Spleen (tissue), 7 donors: Measurements from ENCODE around the gene MIA2.
"Not testable (repeated sequence)": the region's sequence is repeated elsewhere in the genome, so short reads cannot be mapped to it uniquely, and the experiment has no call there.

Source experiments
- POLR2A ChIP-seq, 3 donors: fragments of 450-650 bp; IDR thresholded peaks; one replicate each; pipeline ENCODE4 v1.5.1; 2017; ENCODE audit warnings: antibody characterized with exemption in 3 of 3, mild to moderate bottlenecking in 1 of 3
- POLR2AphosphoS5 ChIP-seq, 3 donors: sonication (generic); formaldehyde crosslinking; IDR thresholded peaks; one replicate each; pipeline ENCODE4 v1.5.1; 2017; ENCODE audit warnings: antibody characterized with exemption in 3 of 3
- TF ChIP-seq, protein P1 (sequence below), 11 experiments: fragments of 200-600 bp in 7 of 11; fragments of 450-650 bp in 4 of 11; sonication (generic) in 4 of 11; IDR thresholded peaks in 8 of 11; conservative IDR thresholded peaks in 3 of 11; 1 replicate in 7 of 11; 2 replicates in 4 of 11; pipeline versions ENCODE4 v1.4.0 to v1.8.0; 2016 to 2021; ENCODE audit warnings: antibody characterized with exemption in 11 of 11, inconsistent platforms in 4 of 11, mild to moderate bottlenecking in 1 of 11
- donor health status: DM: no; HTN: no; CAD: no; lungs with moderate emphysema.
- donor health status: DM: no; HTN: no; CAD: no.
- donor health status: DM: no; HTN: no; CAD: no.

DNA sequence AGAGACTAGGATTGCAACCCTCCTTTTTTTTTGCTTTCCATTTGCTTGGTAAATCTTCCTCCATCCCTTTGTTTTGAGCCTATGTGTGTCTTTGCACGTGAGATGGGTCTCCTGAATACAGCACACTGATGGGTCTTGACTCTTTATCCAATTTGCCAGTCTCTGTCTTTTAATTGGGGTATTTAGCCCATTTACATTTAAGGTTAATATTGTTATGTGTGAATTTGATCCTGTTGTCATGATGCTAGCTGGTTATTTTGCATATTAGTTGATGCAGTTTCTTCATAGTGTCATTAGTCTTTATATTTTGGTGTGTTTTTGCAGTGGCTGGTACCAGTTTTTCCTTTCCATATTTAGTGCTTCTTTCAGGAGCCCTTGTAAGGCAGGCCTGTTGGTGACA, 23.7 kb downstream of the MIA2 start:
- TF ChIP-seq, protein P1, sequence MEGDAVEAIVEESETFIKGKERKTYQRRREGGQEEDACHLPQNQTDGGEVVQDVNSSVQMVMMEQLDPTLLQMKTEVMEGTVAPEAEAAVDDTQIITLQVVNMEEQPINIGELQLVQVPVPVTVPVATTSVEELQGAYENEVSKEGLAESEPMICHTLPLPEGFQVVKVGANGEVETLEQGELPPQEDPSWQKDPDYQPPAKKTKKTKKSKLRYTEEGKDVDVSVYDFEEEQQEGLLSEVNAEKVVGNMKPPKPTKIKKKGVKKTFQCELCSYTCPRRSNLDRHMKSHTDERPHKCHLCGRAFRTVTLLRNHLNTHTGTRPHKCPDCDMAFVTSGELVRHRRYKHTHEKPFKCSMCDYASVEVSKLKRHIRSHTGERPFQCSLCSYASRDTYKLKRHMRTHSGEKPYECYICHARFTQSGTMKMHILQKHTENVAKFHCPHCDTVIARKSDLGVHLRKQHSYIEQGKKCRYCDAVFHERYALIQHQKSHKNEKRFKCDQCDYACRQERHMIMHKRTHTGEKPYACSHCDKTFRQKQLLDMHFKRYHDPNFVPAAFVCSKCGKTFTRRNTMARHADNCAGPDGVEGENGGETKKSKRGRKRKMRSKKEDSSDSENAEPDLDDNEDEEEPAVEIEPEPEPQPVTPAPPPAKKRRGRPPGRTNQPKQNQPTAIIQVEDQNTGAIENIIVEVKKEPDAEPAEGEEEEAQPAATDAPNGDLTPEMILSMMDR (IDR thresholded peaks at IDR 0.05 in 8 of 11, conservative IDR thresholded peaks at IDR 0.05 in 3 of 11): not testable (repeated sequence)
- TF ChIP-seq POLR2AphosphoS5, POLR2A (IDR thresholded peaks at IDR 0.05): not testable (repeated sequence)
